ENCODE results near the gene COL27A1. TPM values are rescaled to one million over a fixed set of nuclear protein-coding genes. Genes with fewer than 3 reads are reported as not detected.

COL27A1 gene
- total and polyA plus RNA-seq, 2 donors: 8.1 to 21.5 TPM

DNA sequence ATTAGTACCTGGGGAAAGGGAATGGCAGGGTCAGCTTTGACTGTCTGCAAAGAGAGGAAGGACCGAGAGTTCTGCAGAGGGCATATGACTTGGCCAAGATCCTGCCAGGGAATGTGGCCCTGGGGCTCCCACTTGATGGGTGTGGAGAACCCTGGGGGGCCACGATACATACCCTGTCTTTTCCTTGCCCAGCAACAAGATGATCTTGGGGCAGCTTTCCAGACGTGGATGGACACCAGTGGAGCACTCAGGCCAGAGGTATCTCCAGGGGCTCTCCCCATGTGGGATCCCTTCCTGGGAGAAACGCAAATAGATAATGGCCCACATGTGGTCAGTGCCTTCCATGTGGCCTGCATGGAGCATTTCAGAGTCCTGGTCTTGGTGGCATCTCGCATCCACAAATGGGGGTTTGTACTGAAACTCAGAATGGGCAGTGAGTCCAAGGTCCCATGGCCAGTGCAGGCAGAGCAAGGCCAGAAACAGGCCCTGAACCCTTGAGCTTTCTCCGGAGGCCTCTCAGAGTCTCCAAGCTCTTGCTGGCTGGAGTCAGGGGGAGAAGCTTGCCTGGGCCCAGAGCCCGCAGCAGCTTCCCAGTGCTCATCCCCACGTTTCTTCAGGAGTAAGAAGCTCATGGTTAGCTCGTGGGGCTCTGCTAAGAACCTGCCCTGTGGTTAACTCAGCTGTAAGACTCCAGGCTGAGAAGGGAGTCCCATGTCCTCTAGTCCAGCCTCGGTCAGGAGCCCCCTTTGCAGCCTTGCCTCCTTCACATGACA lies 149.3 kb downstream of the COL27A1 start:
- Histone ChIP-seq H3K27ac (ENCODE audit: low read depth) (no peak overlapping the region), H3K36me3 (ENCODE audit: insufficient read depth) (no peaks in the 10 kb centered on the region), H3K4me1 (ENCODE audit: insufficient read depth) (no peaks in the 10 kb centered on the region), H3K4me3 (ENCODE audit: low read depth, low read length) (no peak overlapping the region)
- no peak for DNase-seq (ENCODE audit: extremely low spot score)
- 90% methylated on average over 10 of the region's 10 CpGs for WGBS

DNA sequence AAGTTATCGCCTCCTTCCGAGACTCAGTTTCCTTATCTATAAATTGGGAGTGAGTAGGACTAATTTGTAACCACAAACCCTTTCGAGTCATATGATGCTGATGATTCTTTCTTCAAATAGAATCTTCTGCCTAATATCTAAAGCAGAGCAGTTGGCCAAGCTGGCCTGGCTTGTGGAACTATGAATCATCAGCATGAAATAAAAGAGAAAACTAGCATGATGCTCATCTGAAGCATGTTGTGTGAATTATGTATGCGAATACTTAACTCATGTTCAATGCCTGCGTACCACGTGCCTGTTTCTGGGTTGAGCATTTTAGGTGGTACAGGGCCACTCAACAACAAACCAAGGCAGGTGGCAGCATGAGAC lies 152.5 kb downstream of the COL27A1 start:
- Histone ChIP-seq H3K4me1 (ENCODE audit: insufficient read depth) (no peaks in the 10 kb centered on the region), H3K27ac (ENCODE audit: low read depth) (no peak overlapping the region), H3K4me3 (ENCODE audit: low read depth, low read length) (no peak overlapping the region), H3K36me3 (ENCODE audit: insufficient read depth) (no peaks in the 10 kb centered on the region)
- WGBS: 82% methylated on average over 6 of the region's 6 CpGs
- DNase-seq (ENCODE audit: extremely low spot score): no peak

DNA sequence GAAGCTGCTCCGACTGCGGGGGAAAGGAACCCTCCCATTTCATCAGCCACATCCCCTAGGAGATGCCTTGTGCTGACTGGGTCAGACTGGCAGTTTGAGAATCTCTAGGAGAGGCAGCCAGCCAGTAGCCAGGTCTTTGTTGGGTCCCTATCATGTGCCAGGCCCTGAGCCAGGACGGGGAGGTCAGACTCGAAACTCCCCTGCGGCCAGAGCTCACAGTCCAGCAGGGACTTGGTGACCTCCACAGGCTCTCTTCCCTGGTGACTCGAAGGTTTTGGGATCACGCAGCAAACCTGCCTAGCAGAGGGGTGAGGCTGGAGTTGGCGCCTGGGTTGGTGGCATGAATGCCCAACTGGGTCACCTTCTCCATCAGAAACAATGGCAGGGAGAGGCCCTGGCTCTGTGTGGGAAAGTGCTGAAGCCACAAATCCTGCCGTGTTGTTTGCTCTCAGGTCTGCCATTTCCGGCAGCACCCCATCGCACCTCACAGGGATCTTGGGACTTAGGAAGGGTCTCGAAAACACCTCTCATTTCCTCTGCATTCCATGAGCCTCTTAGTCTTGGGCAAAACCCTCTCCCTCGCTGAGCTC lies 153.1 kb downstream of the COL27A1 start:
- H3K27ac ChIP-seq (ENCODE audit: low read depth): no peak overlapping the region
- H3K36me3 ChIP-seq (ENCODE audit: insufficient read depth): no peaks in the 10 kb centered on the region
- no peak for DNase-seq (ENCODE audit: extremely low spot score)
- H3K4me1 ChIP-seq (ENCODE audit: insufficient read depth): no peaks in the 10 kb centered on the region
- H3K4me3 ChIP-seq (ENCODE audit: low read depth, low read length): no peak overlapping the region
- 90% methylated on average over 13 of the region's 13 CpGs for WGBS

DNA sequence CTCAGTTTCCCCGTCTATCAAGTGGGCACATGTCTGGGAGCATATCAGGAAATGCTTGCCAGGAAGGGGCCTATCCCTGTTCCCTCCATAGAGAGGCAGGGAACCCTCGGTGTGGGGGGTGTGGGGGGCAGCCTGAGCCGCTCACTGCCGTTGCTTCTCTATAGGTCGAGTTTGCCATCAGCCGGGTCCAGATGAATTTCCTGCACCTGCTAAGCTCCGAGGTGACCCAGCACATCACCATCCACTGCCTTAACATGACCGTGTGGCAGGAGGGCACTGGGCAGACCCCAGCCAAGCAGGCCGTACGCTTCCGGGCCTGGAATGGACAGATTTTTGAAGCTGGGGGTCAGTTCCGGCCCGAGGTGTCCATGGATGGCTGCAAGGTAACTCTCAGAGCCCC lies 153.8 kb downstream of the COL27A1 start:
- no peak for DNase-seq (ENCODE audit: extremely low spot score)
- H3K4me1 ChIP-seq (ENCODE audit: insufficient read depth): no peaks in the 10 kb centered on the region
- no peak overlapping the region for H3K27ac ChIP-seq (ENCODE audit: low read depth)
- no peaks in the 10 kb centered on the region for H3K36me3 ChIP-seq (ENCODE audit: insufficient read depth)
- no peak overlapping the region for H3K4me3 ChIP-seq (ENCODE audit: low read depth, low read length)
- 93% methylated on average over 13 of the region's 13 CpGs for WGBS

DNA sequence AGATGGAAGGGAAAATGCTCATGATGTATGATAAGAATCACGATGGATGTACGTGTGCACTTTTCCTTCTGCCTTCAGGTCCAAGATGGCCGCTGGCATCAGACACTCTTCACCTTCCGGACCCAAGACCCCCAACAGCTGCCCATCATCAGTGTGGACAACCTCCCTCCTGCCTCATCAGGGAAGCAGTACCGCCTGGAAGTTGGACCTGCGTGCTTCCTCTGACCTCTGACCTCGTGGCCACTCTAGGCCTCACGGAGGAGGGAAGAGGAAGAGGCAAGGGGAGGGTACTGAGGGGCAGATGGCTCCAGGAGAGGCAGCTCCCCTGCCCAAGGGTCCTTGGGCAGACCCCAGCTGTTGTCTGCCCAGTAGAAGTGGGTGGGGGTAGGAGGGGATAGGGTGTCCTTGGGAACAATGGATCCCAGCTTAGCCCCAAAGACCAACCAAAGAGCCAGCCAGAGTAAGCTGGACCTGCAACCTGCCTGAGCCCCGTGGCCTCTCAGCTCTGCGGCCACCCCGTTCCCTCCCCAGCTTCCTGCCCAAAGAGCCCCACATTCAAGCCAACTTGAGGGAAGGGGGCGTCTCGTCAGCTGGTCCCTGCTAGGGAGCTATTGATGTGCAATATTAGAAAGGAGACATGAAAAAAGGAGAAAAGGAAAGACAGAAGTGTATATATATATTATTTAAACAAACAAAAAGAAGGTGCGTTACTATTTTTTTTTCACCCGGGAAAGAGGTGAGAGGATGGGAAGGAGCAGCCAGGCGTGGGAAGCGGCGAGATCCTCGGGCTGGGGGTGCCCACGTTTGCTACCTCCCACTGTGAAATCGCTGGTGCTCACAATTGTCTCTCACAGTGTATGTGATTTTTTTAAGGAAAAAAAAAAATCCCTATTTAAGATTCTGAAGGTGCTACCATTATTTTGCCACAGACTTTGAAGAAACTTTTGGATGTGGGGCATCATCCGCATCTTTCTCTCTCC lies 155.4 kb downstream of the COL27A1 start:
- Histone ChIP-seq H3K4me1 (ENCODE audit: insufficient read depth) (no peaks in the 10 kb centered on the region), H3K27ac (ENCODE audit: low read depth) (no peak overlapping the region), H3K36me3 (ENCODE audit: insufficient read depth) (no peaks in the 10 kb centered on the region), H3K4me3 (ENCODE audit: low read depth, low read length) (no peak overlapping the region)
- WGBS: 89% methylated on average over 22 of the region's 22 CpGs
- DNase-seq (ENCODE audit: extremely low spot score): no peak

DNA sequence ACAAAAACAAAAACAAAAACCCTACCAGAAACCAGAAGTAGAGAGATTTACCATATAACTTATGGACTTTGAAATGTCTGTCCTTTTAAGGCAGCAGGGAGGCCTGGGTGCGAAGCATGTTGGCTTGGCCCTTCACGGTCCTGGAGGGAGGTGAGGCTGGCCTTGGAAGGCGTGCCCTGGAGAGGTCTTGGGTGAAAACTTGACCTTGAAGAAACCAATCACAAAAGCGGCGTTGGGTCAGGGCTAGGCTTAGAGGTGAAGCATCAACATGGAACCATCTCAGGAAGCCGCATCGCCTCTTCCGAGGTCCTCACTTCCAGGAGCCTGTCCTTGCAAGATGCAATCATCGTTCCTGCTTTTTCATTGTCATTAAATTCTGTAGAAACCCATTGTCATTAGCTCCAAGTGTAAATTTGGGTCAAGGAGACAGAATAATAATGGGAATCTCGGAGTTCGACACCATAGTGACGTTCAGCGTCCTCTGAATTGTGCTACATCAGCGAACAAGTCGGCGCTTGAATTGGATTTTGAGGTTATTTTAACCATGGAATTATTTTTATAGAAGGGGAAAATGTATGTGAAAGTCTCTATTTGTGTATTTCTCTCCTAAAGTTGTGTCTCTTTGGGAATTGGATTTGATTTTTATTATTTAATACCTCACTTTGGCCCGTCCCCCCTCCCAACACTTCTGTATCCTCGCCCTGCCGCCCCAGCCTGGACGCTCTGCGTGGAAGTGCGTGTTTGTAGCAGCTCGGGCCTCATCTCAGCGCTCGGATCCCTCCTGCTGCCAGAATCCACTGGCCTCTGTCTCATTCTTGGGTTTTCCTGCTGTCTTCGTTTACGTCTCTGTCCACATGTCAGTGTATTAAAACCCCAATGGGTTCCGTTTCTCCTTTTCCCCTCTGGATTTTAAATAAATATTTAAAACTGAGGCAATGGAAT lies 156.5 kb downstream of the COL27A1 start:
- no peak for DNase-seq (ENCODE audit: extremely low spot score)
- Histone ChIP-seq H3K27ac (ENCODE audit: low read depth) (no peak overlapping the region), H3K36me3 (ENCODE audit: insufficient read depth) (no peaks in the 10 kb centered on the region), H3K4me1 (ENCODE audit: insufficient read depth) (no peaks in the 10 kb centered on the region), H3K4me3 (ENCODE audit: low read depth, low read length) (no peak overlapping the region)
- WGBS: 86% methylated on average over 28 of the region's 28 CpGs

DNA sequence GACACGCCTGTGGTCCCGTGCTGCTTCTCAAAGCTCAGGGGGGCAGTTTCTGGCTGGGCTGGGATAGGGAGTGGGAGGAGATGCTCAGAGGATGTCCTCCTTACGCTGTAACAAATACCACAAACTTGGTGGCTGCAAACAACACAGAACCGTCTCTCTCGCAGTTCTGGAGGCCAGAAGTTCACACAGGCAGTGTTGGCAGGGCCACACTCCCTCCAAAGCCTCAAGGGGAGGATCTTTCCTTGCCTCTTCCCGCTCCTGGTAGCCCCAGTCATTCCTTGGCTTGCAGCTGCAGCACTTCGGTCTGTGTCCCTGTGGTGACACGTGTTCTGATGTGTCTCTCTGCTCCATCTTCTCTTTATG lies 157.2 kb downstream of the COL27A1 start:
- Histone ChIP-seq H3K4me3 (ENCODE audit: low read depth, low read length) (no peak overlapping the region), H3K36me3 (ENCODE audit: insufficient read depth) (no peaks in the 10 kb centered on the region), H3K27ac (ENCODE audit: low read depth) (no peak overlapping the region), H3K4me1 (ENCODE audit: insufficient read depth) (no peaks in the 10 kb centered on the region)
- DNase-seq (ENCODE audit: extremely low spot score): no peak
- 72% methylated on average over 8 of the region's 8 CpGs for WGBS

DNA sequence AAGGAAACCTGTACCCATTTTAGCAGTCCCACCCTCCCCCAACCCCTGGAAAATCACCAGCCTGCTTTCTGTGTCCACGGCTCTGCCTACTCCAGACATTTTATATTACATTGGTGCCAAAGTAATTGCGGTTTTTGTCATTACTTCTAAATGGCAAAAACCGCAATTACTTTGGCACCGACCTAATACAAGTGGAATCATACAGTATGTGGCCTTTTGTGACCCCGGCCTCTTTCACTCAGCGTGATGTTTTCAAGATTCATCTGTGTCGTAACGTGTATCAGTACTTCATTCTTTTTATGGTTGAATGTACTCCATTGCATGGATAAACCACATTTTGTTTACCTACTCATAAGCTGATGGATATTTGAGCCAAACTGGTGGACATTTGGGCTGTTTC lies 157.8 kb downstream of the COL27A1 start:
- Histone ChIP-seq H3K27ac (ENCODE audit: low read depth) (no peak overlapping the region), H3K4me1 (ENCODE audit: insufficient read depth) (no peaks in the 10 kb centered on the region), H3K36me3 (ENCODE audit: insufficient read depth) (no peaks in the 10 kb centered on the region), H3K4me3 (ENCODE audit: low read depth, low read length) (no peak overlapping the region)
- 75% methylated on average over 8 of the region's 8 CpGs for WGBS
- DNase-seq (ENCODE audit: extremely low spot score): no peak

DNA sequence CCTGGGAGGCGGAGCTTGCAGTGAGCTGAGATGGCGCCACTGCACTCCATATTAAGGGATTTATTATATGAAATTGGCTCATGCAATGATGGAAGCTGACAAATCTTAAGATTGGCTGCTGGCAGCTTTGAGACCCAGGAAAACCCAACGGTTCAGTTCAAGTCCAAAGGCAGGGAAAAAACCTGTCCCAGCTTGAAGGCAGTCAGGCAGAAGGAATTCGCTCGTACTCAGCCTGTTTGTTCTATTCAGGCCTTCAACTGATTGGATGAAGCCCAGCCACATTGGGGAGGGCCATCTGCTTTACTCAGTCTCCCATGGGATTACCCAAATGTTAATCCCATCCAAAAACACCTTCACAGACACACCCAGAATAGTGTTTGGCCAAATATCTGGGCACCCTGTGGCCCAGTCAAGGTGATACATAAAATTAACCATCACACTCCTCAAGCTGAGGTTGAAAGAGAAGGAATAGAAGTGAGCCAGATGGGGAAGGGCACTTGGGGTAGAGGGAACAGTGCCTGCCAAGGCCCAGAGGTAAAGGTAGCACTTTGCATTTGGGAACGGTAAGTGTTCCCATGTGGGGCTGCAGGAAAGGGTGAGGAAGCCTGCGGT lies 159.0 kb downstream of the COL27A1 start:
- H3K27ac ChIP-seq (ENCODE audit: low read depth): no peak overlapping the region
- 79% methylated on average over 7 of the region's 7 CpGs for WGBS
- H3K4me3 ChIP-seq (ENCODE audit: low read depth, low read length): no peak overlapping the region
- no peak for DNase-seq (ENCODE audit: extremely low spot score)
- no peaks in the 10 kb centered on the region for H3K4me1 ChIP-seq (ENCODE audit: insufficient read depth)
- no peaks in the 10 kb centered on the region for H3K36me3 ChIP-seq (ENCODE audit: insufficient read depth)

DNA sequence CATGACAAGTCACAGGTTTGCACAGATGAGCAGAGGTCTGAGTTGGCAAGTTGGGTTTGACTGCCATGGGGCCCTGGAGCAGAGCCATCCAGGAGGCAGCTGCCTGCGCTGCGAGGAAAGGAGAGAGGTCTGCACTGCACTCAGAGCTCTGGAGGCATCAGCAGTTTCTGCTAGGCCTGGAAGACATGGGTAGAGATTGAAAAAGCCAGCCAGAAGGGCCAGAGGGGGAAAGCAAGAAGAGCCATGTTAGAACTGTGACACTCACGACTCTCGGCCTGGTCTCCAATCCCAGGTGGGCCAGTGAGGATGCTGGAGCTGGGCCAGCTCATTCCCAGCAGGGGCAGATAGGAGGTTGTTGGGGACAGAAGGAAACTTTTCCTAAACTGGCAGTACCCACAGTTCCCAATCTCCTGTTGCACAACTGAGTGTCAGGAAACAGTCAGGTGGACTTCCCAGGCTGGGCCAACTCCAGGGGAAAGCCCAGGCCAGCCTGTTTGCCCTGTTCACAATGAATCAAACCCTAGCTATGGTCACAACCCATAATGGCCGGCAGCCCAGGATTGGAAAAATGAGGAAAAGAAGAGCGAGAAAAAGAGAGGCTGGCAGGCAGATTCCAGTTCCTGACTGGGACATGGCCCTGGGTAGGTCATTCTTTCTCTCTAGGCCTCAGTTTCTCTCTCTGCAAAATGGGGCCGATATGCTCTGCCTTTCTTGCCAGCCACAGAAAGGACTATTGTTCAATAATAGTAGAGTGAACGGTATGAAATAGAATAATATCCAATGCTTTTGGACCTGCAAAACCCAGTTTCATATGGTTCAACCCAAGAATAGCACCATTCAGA lies 159.8 kb downstream of the COL27A1 start:
- Histone ChIP-seq H3K27ac (ENCODE audit: low read depth) (no peak overlapping the region), H3K36me3 (ENCODE audit: insufficient read depth) (no peaks in the 10 kb centered on the region), H3K4me3 (ENCODE audit: low read depth, low read length) (no peak overlapping the region), H3K4me1 (ENCODE audit: insufficient read depth) (no peaks in the 10 kb centered on the region)
- DNase-seq (ENCODE audit: extremely low spot score): no peak
- WGBS: 86% methylated on average over 8 of the region's 8 CpGs

DNA sequence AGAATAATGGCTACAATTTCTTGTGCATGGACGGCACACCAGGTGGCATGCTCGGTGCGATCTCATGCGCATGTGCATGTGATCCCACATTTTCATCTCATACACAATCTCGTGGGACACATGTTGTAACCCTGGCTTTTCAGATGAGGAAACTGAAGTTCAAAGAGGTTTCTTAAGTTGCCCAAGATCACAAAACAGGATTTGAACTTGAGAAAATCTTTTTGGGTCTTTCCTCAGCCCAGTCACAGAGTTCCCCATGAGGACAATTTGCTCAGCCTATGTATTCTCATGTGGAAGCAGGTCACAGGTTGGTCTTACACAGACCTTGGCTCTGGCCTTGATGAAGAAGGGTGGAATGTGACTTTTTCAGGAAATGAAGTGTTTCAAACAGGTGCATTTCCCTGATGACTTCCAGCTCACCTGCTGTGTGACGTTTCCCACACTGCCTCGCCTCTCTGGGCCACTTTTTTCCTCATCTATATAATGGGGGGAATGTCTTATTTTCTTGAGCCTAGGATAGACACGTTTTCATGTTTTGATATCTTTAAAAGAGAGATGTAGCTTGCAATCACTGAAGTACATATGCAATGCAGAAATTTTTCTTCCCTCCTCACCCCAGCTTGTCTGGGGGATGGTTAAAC lies 160.5 kb downstream of the COL27A1 start:
- no peak for DNase-seq (ENCODE audit: extremely low spot score)
- no peaks in the 10 kb centered on the region for H3K4me1 ChIP-seq (ENCODE audit: insufficient read depth)
- 86% methylated on average over 8 of the region's 8 CpGs for WGBS
- H3K27ac ChIP-seq (ENCODE audit: low read depth): no peak overlapping the region
- H3K4me3 ChIP-seq (ENCODE audit: low read depth, low read length): no peak overlapping the region
- H3K36me3 ChIP-seq (ENCODE audit: insufficient read depth): no peaks in the 10 kb centered on the region
